MM.1S (cell line): ENCODE data around the gene C11orf42.

Experiments used
- DNase-seq: peaks from one replicate; pipeline ENCODE4 v3.0.0-alpha.2; 2015
- H2AFZ ChIP-seq: fragments of 300-600 bp; sonication (generic); 2 replicates; pipeline ENCODE4 v1.6.0; 2016; ENCODE audit warnings: antibody characterized with exemption, low read length
- H3F3A ChIP-seq: fragments of 300-600 bp; sonication (generic); 2 replicates; pipeline ENCODE4 v1.6.1; 2016; ENCODE audit warnings: mild to moderate bottlenecking, antibody characterized with exemption, low read length, moderate library complexity, mixed read lengths; ENCODE audit not compliant: insufficient read depth
- H3K27ac ChIP-seq: fragments of 300-600 bp; sonication (generic); 2 replicates; pipeline ENCODE4 v1.5.1; 2016; ENCODE audit warnings: mild to moderate bottlenecking, low read length
- H3K27me3 ChIP-seq: fragments of 300-600 bp; sonication (generic); replicated peaks from 2 replicates; pipeline ENCODE4 v1.6.0; 2016; ENCODE audit warnings: low read length; ENCODE audit not compliant: insufficient read depth
- H3K36me3 ChIP-seq: fragments of 300-600 bp; sonication (generic); replicated peaks from 2 replicates; pipeline ENCODE4 v1.6.1; 2016; ENCODE audit warnings: mild to moderate bottlenecking, low read length, mixed read lengths; ENCODE audit not compliant: insufficient read depth
- H3K4me1 ChIP-seq: fragments of 300-600 bp; sonication (generic); 2 replicates; pipeline ENCODE4 v1.6.1; 2016; ENCODE audit warnings: low read length, mixed read lengths
- H3K4me2 ChIP-seq: fragments of 300-600 bp; sonication (generic); 2 replicates; pipeline ENCODE4 v1.6.0; 2016; ENCODE audit warnings: low read depth, low read length
- H3K4me3 ChIP-seq: fragments of 300-600 bp; sonication (generic); 2 replicates; pipeline ENCODE4 v1.5.1; 2016; ENCODE audit warnings: low read length, mixed read lengths
- H3K79me2 ChIP-seq: fragments of 300-600 bp; sonication (generic); 2 replicates; pipeline ENCODE4 v1.6.1; 2016; ENCODE audit warnings: mixed run types, low read length, mixed read lengths
- H3K9ac ChIP-seq: fragments of 300-600 bp; sonication (generic); 2 replicates; pipeline ENCODE4 v1.6.1; 2016; ENCODE audit warnings: low read length, mixed read lengths
- H3K9me2 ChIP-seq: fragments of 300-600 bp; sonication (generic); replicated peaks from 2 replicates; pipeline ENCODE4 v1.6.1; 2016; ENCODE audit warnings: mild to moderate bottlenecking, low read length, mixed read lengths; ENCODE audit not compliant: insufficient read depth
- H3K9me3 ChIP-seq: fragments of 300-600 bp; sonication (generic); replicated peaks from 2 replicates; pipeline ENCODE4 v1.6.1; 2016; ENCODE audit warnings: mild to moderate bottlenecking, low read length, mixed read lengths; ENCODE audit not compliant: insufficient read depth
- H4K20me1 ChIP-seq: fragments of 300-600 bp; sonication (generic); 2 replicates; pipeline ENCODE4 v1.6.1; 2016; ENCODE audit warnings: mild to moderate bottlenecking, low read length, moderate library complexity, mixed read lengths; ENCODE audit not compliant: insufficient read depth
- EZH2 ChIP-seq: fragments of 300-600 bp; sonication (generic); optimal IDR thresholded peaks from 2 replicates; pipeline ENCODE3; 2017; ENCODE audit warnings: low read depth, mild to moderate bottlenecking, antibody characterized with exemption, low read length, mixed read lengths
- EZH2phosphoT487 ChIP-seq: fragments of 300-600 bp; sonication (generic); IDR thresholded peaks from 2 replicates; pipeline ENCODE4 v1.6.1; 2018; ENCODE audit warnings: antibody characterized with exemption, low read length
- TF ChIP-seq, protein P1 (sequence below): fragments of 300-600 bp; sonication (generic); IDR thresholded peaks from 2 replicates; pipeline ENCODE4 v1.5.1; 2016; ENCODE audit warnings: antibody characterized with exemption, low read length, mixed read lengths

The C11orf42 gene

DNA sequence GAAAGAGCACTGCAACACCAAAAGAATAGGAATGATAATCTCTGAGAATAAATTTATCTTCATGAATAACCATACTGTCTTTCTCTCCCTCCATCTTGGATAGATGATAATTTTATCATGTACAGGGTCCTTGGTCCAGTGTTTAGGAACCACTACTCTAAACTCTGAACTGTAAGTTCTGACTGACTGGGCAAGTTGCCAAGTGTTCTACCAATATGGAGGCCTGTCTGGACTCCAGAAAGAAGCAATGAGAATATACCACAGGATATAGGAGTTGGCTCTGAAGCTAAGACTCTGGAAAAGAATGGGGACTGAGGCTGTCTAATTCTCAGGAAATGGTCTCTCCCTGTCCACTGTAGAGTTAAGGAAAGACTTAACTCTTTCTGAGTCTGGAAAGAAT, 27.5 kb downstream of the C11orf42 start:
- Histone ChIP-seq H3F3A (no peaks in the 10 kb centered on the region), H4K20me1 (no peaks in the 10 kb centered on the region), H3K9me2 (no peaks in the 10 kb centered on the region), H3K4me3 (no peak overlapping the region), H3K9me3 (no peaks in the 10 kb centered on the region), H3K4me1 (peaks cover 11% of the 10 kb centered on the region; the same call in 1 of the 2 replicates), H3K9ac (no peak overlapping the region), H3K4me2 (0 out of 2 replicates have a peak overlapping the region, but pooled peaks have one; percentile 87), H3K79me2 (peaks cover 59% of the 10 kb centered on the region), H3K27ac (no peak overlapping the region), H3K27me3 (no peaks in the 10 kb centered on the region), H3K36me3 (no peaks in the 10 kb centered on the region), H2AFZ (no peak overlapping the region)
- no peak for DNase-seq
- TF ChIP-seq EZH2phosphoT487 (no peak), EZH2 (no peak)
- TF ChIP-seq, protein P1, sequence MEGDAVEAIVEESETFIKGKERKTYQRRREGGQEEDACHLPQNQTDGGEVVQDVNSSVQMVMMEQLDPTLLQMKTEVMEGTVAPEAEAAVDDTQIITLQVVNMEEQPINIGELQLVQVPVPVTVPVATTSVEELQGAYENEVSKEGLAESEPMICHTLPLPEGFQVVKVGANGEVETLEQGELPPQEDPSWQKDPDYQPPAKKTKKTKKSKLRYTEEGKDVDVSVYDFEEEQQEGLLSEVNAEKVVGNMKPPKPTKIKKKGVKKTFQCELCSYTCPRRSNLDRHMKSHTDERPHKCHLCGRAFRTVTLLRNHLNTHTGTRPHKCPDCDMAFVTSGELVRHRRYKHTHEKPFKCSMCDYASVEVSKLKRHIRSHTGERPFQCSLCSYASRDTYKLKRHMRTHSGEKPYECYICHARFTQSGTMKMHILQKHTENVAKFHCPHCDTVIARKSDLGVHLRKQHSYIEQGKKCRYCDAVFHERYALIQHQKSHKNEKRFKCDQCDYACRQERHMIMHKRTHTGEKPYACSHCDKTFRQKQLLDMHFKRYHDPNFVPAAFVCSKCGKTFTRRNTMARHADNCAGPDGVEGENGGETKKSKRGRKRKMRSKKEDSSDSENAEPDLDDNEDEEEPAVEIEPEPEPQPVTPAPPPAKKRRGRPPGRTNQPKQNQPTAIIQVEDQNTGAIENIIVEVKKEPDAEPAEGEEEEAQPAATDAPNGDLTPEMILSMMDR = no peak

DNA sequence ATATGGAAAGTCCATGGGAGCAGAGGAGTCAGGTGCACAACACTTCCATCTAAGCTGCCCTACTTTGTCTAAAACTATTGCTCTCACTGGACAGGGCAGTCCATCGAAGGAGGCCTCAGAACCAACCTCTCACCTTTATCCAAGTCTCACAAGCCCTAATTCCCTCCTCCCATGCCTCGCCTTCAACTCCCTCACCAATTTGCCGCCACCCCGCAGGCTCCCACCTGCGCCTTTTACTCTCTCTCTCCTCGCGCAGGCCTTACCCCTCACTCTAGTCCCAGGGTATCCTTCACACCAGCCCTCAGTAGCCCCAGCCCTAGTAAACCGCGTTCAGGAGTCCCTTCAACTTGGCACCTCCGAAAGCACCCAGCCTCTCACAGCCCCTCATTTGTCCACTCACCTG, 28.6 kb downstream of the C11orf42 start:
- H3K4me1 ChIP-seq = peaks cover 11% of the 10 kb centered on the region; the same call in 1 of the 2 replicates
- H3K79me2 ChIP-seq = peaks cover 53% of the 10 kb centered on the region
- peak; percentile 8 for DNase-seq

DNA sequence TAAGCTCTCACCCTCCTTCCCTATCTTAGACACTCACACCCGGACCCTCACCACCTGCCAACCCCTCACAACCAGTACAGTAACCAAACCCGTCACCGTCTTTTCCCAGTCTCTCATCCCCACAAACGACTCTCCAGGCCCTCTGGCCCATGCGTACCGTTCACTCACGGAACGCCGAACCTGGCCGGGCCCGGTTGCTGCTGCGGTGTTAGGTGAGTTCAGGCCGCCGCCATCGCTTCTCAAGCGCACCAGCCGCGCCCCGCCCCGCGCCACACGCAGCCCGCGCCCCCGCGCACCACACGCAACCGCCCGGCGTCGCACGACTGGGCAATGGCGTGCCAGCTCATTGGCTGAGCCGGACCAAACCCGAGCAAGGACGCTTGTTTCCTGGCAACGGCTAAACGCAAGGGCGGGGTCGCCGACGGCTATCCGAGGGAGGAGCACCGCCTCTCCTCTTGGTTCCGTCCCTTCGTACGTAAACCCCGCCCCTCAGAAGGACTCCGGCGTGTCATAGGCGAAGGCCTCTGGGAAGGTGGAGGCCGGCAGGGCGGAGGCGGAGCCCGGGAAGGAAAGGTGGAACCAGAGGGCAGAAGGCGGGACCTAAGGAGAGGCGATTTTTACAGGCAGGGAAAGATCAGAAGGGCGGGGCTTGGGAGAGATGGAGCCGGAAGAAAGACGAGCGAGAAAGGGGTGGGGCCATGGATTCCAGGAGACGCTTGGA, 29.2 kb downstream of the C11orf42 start, which contains the start of gene FHIP1B:
Gene FHIP1B, minus strand, starts transcription at position 250 of the 721 bp plus-strand sequence. CDS start 10,120 bp downstream, outside the sequence.
- no peak for TF ChIP-seq EZH2phosphoT487
- no peak for TF ChIP-seq EZH2
- TF ChIP-seq, protein P1 = no peak
- Histone ChIP-seq H3K9me2 (no peaks in the 10 kb centered on the region), H3K9me3 (no peaks in the 10 kb centered on the region), H3K79me2 (peaks cover 47% of the 10 kb centered on the region), H3F3A (no peaks in the 10 kb centered on the region), H3K27ac (peak within 1 kb of the TSS; percentile 36; the same call in 1 of the 2 replicates), H4K20me1 (no peaks in the 10 kb centered on the region), H3K4me2 (peak within 1 kb of the TSS; percentile 96), H2AFZ (peak within 1 kb of the TSS; percentile 98), H3K27me3 (no peaks in the 10 kb centered on the region), H3K9ac (peak within 1 kb of the TSS; percentile 85), H3K4me3 (peak within 1 kb of the TSS; percentile 98), H3K4me1 (peaks cover 11% of the 10 kb centered on the region; the same call in 1 of the 2 replicates), H3K36me3 (no peaks in the 10 kb centered on the region)
- DNase-seq = peak; percentile 99

More for the DNA sequence above, 28.6 kb downstream of the C11orf42 start:
- Histone ChIP-seq H3K4me2 (peak overlapping the region; percentile 87), H3K27me3 (no peaks in the 10 kb centered on the region), H2AFZ (peak overlapping the region; percentile 68), H3K4me3 (peak overlapping the region; percentile 98), H3K9me3 (no peaks in the 10 kb centered on the region), H4K20me1 (no peaks in the 10 kb centered on the region), H3K36me3 (no peaks in the 10 kb centered on the region), H3K9ac (peak overlapping the region; percentile 85), H3K9me2 (no peaks in the 10 kb centered on the region), H3K27ac (peak overlapping the region; percentile 20; the same call in 1 of the 2 replicates), H3F3A (no peaks in the 10 kb centered on the region)
- no peak for TF ChIP-seq EZH2phosphoT487
- TF ChIP-seq EZH2 = no peak
- TF ChIP-seq, protein P1 = no peak
